ENCODE measurements around the gene MKKS. TPM values are rescaled to one million over a fixed set of nuclear protein-coding genes. Genes with fewer than 3 reads are reported as not detected.

The MKKS gene
- polyA plus RNA-seq, 2 of the 4 experiments (the other 2 are of a cell fraction) = 24.3 to 85.2 TPM

DNA sequence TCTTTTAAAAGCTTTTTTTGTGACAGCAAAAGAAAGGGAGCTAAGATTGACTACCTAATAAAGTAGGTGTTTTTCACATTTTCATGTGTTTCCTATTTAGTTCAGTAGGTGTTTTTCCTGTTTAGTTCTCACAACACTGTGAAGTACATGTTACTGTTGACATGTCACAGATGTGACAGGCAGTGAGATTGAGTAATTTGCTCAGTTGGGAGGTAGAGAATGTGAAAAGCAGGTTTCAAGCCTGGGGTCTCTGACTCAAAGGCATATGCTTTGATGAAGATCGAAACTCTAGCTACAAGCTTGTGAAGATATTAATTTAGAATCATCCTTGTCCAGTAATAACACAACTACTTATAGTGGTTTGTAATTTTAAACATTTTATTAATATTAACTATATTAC is 44.2 kb upstream of the MKKS start:
- DNase-seq (ENCODE audit: low read depth in 1 of 2, low spot score in 1 of 2) = no peak
- no peak for FAIRE-seq
- no peak for ATAC-seq
- ChIA-PET CTCF (interaction anchor here (0.7 to 2.4 kb wide), 8 partner anchors 9 to 1066 kb away, joined by 3 to 6 read pairs (median 3); no protein-coding TSS in a partner anchor), POLR2A (no interaction called here)
- no peak overlapping the region for H3K27ac ChIP-seq
- peaks cover 14% of the 10 kb centered on the region for H3K4me1 ChIP-seq
- H3K4me2 ChIP-seq = no peak overlapping the region
- no peak overlapping the region for H3K4me3 ChIP-seq
- TF ChIP-seq SMC3 (IDR thresholded peaks at IDR 0.05) (no peak), HDAC2 (IDR thresholded peaks at IDR 0.05) (no peak), TFCP2L1 (CRISPR knock-in tag; IDR thresholded peaks at IDR 0.05) (no peak), MAZ (IDR thresholded peaks at IDR 0.05; ENCODE audit: borderline replicate concordance, low read depth, low read length) (no peak), NPAS2 (CRISPR knock-in tag; IDR thresholded peaks at IDR 0.05; ENCODE audit: borderline replicate concordance) (no peak), MYC (IDR thresholded peaks at IDR 0.05; ENCODE audit: borderline replicate concordance, low read length) (no peak), PHF8 (IDR thresholded peaks at IDR 0.05; ENCODE audit: borderline replicate concordance, low read depth) (no peak), HEYL (CRISPR knock-in tag; IDR thresholded peaks at IDR 0.05) (no peak), CHD2 (IDR thresholded peaks at IDR 0.05; ENCODE audit: low read length, partially characterized antibody) (no peak), ZSCAN20 (CRISPR knock-in tag; IDR thresholded peaks at IDR 0.05) (no peak), EP300 (IDR thresholded peaks at IDR 0.05) (no peak), HOXB13 (CRISPR knock-in tag; IDR thresholded peaks at IDR 0.05; ENCODE audit: low read depth) (no peak)
- TF ChIP-seq, protein P1, sequence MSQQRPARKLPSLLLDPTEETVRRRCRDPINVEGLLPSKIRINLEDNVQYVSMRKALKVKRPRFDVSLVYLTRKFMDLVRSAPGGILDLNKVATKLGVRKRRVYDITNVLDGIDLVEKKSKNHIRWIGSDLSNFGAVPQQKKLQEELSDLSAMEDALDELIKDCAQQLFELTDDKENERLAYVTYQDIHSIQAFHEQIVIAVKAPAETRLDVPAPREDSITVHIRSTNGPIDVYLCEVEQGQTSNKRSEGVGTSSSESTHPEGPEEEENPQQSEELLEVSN (IDR thresholded peaks at IDR 0.05; ENCODE audit: borderline replicate concordance, low read depth) = no peak
- TF ChIP-seq, protein P2, sequence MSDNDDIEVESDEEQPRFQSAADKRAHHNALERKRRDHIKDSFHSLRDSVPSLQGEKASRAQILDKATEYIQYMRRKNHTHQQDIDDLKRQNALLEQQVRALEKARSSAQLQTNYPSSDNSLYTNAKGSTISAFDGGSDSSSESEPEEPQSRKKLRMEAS (IDR thresholded peaks at IDR 0.05) = no peak
- 87% methylated on average over 1 of the region's 1 CpG for WGBS (ENCODE audit: missing lambda C conversion rate)
- H3K9me3 ChIP-seq = no peaks in the 10 kb centered on the region

DNA sequence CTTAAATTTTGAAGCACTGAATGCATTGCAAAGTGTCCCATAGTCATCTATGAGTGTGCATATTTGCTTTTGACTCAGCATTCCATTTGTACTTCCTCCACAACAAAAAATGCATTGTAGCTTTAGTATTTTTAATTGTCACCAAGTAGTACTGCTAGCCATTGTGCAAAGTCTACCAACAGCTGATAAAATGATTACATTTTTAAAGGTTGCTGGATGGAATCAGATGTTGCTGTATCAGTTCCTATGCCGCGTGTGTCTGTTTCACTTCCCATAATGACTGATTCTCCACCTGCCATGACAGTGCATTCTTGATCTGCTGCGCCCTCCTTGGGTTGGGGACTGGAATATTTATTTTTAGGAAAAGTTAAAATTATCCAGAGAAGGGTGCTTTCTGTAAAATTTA is 42.3 kb upstream of the MKKS start:
- Histone ChIP-seq H3K27ac (peak overlapping the region; percentile 14 to 43; a peak in 3 of 6 replicates), H3K4me2 (peak overlapping the region; percentile 40), H3K4me3 (no peak overlapping the region), H3K4me1 (peaks cover 16% of the 10 kb centered on the region), H3K9me3 (0 out of 3 replicates have a peak, but pooled peaks cover 5% of the 10 kb centered on the region)
- WGBS (ENCODE audit: missing lambda C conversion rate) = 78% methylated on average over 3 of the region's 3 CpGs
- ChIA-PET CTCF (interaction anchor here (0.7 to 1.5 kb wide), 6 partner anchors 77 to 1067 kb away, joined by 3 read pairs; no protein-coding TSS in a partner anchor), POLR2A (no interaction called here)
- no peak for DNase-seq (ENCODE audit: low read depth in 1 of 2, low spot score in 1 of 2)
- peak in 1 of 2 experiments; percentile 38; a peak in 3 of 6 replicates for ATAC-seq
- TF ChIP-seq HOXB5 (CRISPR knock-in tag; IDR thresholded peaks at IDR 0.05) (no peak), SREBF2 (IDR thresholded peaks at IDR 0.05) (no peak), MAFK (IDR thresholded peaks at IDR 0.05; ENCODE audit: partially characterized antibody) (peak; percentile 72), NFE2L2 (conservative IDR thresholded peaks at IDR 0.05; ENCODE audit: low read length) (0 out of 2 replicates have a peak, but pooled peaks have one; percentile 4), CEBPB (IDR thresholded peaks at IDR 0.05) (no peak), FOSL2 (IDR thresholded peaks at IDR 0.05) (no peak), FOSL2 (CRISPR knock-in tag; IDR thresholded peaks at IDR 0.05) (0 out of 2 replicates have a peak, but pooled peaks have one; percentile 8)
- no peak for FAIRE-seq

DNA sequence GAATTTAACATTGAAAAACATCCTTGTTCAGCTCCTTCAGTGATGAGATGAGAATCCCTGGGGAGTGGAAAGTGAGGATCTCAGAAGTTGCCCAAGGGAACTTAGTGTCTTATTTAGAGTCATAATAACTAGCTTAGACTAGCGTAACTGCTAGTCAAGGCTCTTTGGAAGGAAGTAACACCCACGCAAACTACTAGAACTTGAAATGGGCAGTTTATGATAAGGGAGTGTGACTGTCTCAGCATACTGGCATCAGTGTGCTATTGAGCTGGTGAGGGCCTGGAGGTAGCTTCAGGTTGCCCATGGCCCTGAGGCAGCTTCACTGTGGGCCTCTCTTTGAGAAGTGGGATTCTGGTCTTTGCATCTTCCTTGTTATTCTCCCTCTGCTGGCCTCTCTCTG is 41.2 kb upstream of the MKKS start:
- no peak for FAIRE-seq
- POLR2A ChIA-PET = no interaction called here

More for the DNA sequence above, 41.2 kb upstream of the MKKS start:
- TF ChIP-seq, protein P3, sequence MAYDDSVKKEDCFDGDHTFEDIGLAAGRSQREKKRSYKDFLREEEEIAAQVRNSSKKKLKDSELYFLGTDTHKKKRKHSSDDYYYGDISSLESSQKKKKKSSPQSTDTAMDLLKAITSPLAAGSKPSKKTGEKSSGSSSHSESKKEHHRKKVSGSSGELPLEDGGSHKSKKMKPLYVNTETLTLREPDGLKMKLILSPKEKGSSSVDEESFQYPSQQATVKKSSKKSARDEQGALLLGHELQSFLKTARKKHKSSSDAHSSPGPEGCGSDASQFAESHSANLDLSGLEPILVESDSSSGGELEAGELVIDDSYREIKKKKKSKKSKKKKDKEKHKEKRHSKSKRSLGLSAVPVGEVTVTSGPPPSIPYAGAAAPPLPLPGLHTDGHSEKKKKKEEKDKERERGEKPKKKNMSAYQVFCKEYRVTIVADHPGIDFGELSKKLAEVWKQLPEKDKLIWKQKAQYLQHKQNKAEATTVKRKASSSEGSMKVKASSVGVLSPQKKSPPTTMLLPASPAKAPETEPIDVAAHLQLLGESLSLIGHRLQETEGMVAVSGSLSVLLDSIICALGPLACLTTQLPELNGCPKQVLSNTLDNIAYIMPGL (CRISPR knock-in tag; IDR thresholded peaks at IDR 0.05; ENCODE audit: borderline replicate concordance) = no peak
- TF ChIP-seq BHLHE40 (IDR thresholded peaks at IDR 0.05; ENCODE audit: low read depth, low read length) (no peak), RAD21 (conservative IDR thresholded peaks at IDR 0.05 in 1 of 2, IDR thresholded peaks at IDR 0.05 in 1 of 2) (no peak), KDM5A (IDR thresholded peaks at IDR 0.05) (no peak), GATA3 (IDR thresholded peaks at IDR 0.05; ENCODE audit: borderline replicate concordance) (no peak)
- no peak for DNase-seq (ENCODE audit: low read depth in 1 of 2, low spot score in 1 of 2)
- ATAC-seq = peak in 1 of 2 experiments; percentile 49; a peak in 3 of 6 replicates
- Histone ChIP-seq H3K27ac (peak overlapping the region in 1 of 2 experiments; percentile 43; a peak in 3 of 6 replicates), H3K4me1 (peaks cover 16% of the 10 kb centered on the region), H3K9me3 (0 out of 3 replicates have a peak, but pooled peaks cover 5% of the 10 kb centered on the region), H3K4me3 (no peak overlapping the region), H3K4me2 (no peak overlapping the region)
- CTCF ChIA-PET = interaction anchor here (0.7 to 1.7 kb wide), 7 partner anchors 9 to 497 kb away, joined by 3 to 6 read pairs (median 3); no protein-coding TSS in a partner anchor
- 98% methylated on average over 2 of the region's 2 CpGs for WGBS (ENCODE audit: missing lambda C conversion rate)
